Neural cell (in vitro differentiated cells): Measurements from ENCODE around the gene SLC6A9.

Source experiments
- CTCF ChIP-seq: fragments of 450-650 bp; IDR thresholded peaks from 2 replicates; pipeline ENCODE4 v1.5.1; 2014; ENCODE audit warnings: antibody characterized with exemption, mild to moderate bottlenecking, moderate library complexity; ENCODE audit not compliant: poor library complexity, severe bottlenecking
- EZH2 ChIP-seq: fragments of 200-600, 300-800 bp; shearing (Covaris generic), sonication (generic); IDR thresholded peaks from 2 replicates; pipeline ENCODE4 v1.6.1; 2014; ENCODE audit warnings: antibody characterized with exemption, low read length, borderline replicate concordance, mild to moderate bottlenecking; ENCODE audit not compliant: insufficient read depth, poor library complexity, severe bottlenecking
- SMC3 ChIP-seq: fragments of 450-650 bp; conservative IDR thresholded peaks from 2 replicates; pipeline ENCODE4 v1.6.1; 2014; ENCODE audit warnings: antibody characterized with exemption, mild to moderate bottlenecking, moderate library complexity; ENCODE audit not compliant: poor library complexity

GRCh38 chr1:44073528-44073927 lies 42.3 kb upstream of the SLC6A9 start:
- TF ChIP-seq SMC3 (no peak), EZH2 (no peak), CTCF (no peak)
